ENCODE results near the gene TUBB. TPM values are rescaled to one million over a fixed set of nuclear protein-coding genes. Genes with fewer than 3 reads are reported as not detected.

The TUBB gene
- total and polyA plus RNA-seq, 9 of the 15 experiments (the other 6 are each of a cell fraction or from before 2014, with no cell fraction given), result 971 to 2,870 (median 1,478) TPM

DNA sequence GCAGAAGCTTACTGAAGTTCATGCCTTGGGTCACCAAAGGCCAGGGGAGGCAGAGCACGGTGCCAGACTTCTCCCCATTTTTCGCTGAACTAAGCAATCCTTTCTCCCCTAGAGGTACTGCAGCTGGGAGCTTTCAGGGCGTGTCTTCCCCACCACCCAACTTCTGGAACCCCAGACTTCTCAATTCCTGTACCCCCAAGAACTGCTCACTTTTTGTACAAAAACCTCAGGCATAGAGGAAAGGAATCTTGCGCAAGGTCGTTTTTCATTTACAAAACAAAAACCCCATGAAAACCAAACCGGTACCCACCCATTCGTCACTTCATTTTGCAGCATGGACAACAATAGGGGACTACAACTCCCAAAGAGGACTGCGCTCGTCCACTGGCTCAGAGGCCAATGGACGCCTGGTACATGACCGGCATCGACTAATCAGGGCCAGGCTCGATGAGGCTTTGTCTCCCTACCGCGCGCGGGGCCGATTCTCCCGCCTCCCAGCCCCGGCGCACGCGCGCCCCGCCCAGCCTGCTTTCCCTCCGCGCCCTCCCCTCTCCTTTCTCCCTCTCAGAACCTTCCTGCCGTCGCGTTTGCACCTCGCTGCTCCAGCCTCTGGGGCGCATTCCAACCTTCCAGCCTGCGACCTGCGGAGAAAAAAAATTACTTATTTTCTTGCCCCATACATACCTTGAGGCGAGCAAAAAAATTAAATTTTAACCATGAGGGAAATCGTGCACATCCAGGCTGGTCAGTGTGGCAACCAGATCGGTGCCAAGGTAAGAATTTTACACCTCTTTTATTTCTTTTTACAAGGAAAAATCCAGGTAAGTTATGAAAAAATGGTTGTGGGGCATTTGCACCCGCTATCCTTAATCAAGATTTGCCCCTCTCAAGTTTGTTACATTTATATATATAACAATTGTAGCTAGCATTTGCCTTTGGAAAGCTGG, at the start of gene TUBB (continued):
- peak; percentile 47; the same call in 1 of the 2 replicates for TF ChIP-seq NFIC (IDR thresholded peaks at IDR 0.05)
- TF ChIP-seq, protein P1, sequence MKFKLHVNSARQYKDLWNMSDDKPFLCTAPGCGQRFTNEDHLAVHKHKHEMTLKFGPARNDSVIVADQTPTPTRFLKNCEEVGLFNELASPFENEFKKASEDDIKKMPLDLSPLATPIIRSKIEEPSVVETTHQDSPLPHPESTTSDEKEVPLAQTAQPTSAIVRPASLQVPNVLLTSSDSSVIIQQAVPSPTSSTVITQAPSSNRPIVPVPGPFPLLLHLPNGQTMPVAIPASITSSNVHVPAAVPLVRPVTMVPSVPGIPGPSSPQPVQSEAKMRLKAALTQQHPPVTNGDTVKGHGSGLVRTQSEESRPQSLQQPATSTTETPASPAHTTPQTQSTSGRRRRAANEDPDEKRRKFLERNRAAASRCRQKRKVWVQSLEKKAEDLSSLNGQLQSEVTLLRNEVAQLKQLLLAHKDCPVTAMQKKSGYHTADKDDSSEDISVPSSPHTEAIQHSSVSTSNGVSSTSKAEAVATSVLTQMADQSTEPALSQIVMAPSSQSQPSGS (CRISPR knock-in tag; IDR thresholded peaks at IDR 0.05), result no peak
- TF ChIP-seq, protein P2, sequence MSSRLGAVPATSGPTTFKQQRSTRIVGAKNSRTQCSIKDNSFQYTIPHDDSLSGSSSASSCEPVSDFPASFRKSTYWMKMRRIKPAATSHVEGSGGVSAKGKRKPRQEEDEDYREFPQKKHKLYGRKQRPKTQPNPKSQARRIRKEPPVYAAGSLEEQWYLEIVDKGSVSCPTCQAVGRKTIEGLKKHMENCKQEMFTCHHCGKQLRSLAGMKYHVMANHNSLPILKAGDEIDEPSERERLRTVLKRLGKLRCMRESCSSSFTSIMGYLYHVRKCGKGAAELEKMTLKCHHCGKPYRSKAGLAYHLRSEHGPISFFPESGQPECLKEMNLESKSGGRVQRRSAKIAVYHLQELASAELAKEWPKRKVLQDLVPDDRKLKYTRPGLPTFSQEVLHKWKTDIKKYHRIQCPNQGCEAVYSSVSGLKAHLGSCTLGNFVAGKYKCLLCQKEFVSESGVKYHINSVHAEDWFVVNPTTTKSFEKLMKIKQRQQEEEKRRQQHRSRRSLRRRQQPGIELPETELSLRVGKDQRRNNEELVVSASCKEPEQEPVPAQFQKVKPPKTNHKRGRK (tag; IDR thresholded peaks at IDR 0.05), result no peak
- TF ChIP-seq ZSCAN29 (IDR thresholded peaks at IDR 0.05), result no peak
- no peak for TF ChIP-seq GATAD2A (IDR thresholded peaks at IDR 0.05)
- TF ChIP-seq EWSR1 (IDR thresholded peaks at IDR 0.05; ENCODE audit: borderline replicate concordance, low read depth, partially characterized antibody), result no peak
- no peak for TF ChIP-seq ZNF121 (CRISPR knock-in tag; conservative IDR thresholded peaks at IDR 0.05)
- TF ChIP-seq SREBF2 (CRISPR knock-in tag; IDR thresholded peaks at IDR 0.05), result no peak
- peak; percentile 50; the same call in 1 of the 2 replicates for TF ChIP-seq LARP7 (IDR thresholded peaks at IDR 0.05)
- TF ChIP-seq PHF20 (IDR thresholded peaks at IDR 0.05; ENCODE audit: partially characterized antibody), result no peak
- TF ChIP-seq GTF2F1 (IDR thresholded peaks at IDR 0.05; ENCODE audit: low read depth, low read length), result peak; percentile 96
- peak; percentile 58; the same call in 1 of the 2 replicates for TF ChIP-seq SREBF1 (IDR thresholded peaks at IDR 0.05; ENCODE audit: borderline replicate concordance, low read depth, low read length)
- TF ChIP-seq ZNF586 (CRISPR knock-in tag; conservative IDR thresholded peaks at IDR 0.05), result no peak
- no peak for TF ChIP-seq ZKSCAN3 (CRISPR knock-in tag; IDR thresholded peaks at IDR 0.05)
- no peak for TF ChIP-seq ZFP30 (CRISPR knock-in tag; IDR thresholded peaks at IDR 0.05; ENCODE audit: borderline replicate concordance)
- TF ChIP-seq ZNF79 (CRISPR knock-in tag; IDR thresholded peaks at IDR 0.05; ENCODE audit: low read depth), result no peak
- TF ChIP-seq ZNF253 (CRISPR knock-in tag; conservative IDR thresholded peaks at IDR 0.05), result no peak
- TF ChIP-seq ZNF324 (CRISPR knock-in tag; IDR thresholded peaks at IDR 0.05), result no peak
- no peak for TF ChIP-seq PRPF4 (IDR thresholded peaks at IDR 0.05; ENCODE audit: insufficient read depth, low read depth, low read length, poor library complexity, severe bottlenecking)
- TF ChIP-seq, protein P3, sequence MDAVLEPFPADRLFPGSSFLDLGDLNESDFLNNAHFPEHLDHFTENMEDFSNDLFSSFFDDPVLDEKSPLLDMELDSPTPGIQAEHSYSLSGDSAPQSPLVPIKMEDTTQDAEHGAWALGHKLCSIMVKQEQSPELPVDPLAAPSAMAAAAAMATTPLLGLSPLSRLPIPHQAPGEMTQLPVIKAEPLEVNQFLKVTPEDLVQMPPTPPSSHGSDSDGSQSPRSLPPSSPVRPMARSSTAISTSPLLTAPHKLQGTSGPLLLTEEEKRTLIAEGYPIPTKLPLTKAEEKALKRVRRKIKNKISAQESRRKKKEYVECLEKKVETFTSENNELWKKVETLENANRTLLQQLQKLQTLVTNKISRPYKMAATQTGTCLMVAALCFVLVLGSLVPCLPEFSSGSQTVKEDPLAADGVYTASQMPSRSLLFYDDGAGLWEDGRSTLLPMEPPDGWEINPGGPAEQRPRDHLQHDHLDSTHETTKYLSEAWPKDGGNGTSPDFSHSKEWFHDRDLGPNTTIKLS (IDR thresholded peaks at IDR 0.05; ENCODE audit: borderline replicate concordance, low read depth), result peak; percentile 85; the same call in 1 of the 2 replicates
- TF ChIP-seq, protein P4, sequence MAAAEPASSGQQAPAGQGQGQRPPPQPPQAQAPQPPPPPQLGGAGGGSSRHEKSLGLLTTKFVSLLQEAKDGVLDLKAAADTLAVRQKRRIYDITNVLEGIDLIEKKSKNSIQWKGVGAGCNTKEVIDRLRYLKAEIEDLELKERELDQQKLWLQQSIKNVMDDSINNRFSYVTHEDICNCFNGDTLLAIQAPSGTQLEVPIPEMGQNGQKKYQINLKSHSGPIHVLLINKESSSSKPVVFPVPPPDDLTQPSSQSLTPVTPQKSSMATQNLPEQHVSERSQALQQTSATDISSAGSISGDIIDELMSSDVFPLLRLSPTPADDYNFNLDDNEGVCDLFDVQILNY (CRISPR knock-in tag; IDR thresholded peaks at IDR 0.05), result no peak
- no peak for TF ChIP-seq ZKSCAN8 (CRISPR knock-in tag; IDR thresholded peaks at IDR 0.05)
- no peak for TF ChIP-seq XRCC4 (IDR thresholded peaks at IDR 0.05; ENCODE audit: extremely low read depth, insufficient read depth, insufficient read length)
- no peak for TF ChIP-seq HNRNPLL (IDR thresholded peaks at IDR 0.05; ENCODE audit: low read depth, low read length, poor library complexity, severe bottlenecking)

Measured in K562 (cell line).